Measurements from ENCODE around the gene MEX3B.

DNA sequence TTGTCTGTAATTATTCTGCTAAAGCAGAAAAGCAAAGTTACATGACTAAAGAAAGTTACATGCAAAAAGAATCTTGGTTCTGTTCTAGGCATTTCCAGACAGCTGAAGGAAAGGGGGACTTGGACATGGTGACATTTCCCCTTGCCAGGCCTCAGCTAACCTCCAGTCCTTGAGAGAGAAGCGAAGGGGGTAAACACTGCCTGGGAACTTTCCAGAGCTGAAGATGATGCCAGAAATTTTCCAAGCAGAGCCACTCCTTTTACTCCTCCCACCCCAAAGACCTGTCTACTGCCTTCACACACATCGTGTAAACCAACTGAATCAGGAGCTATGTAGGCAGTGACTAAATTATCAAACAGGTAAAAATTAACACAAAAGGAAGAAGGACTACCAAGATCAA lies 5.4 kb downstream of the MEX3B start:
- no peak for TF ChIP-seq GATA2 (IDR thresholded peaks at IDR 0.05; ENCODE audit: insufficient read depth, insufficient read length, low read depth, low read length)
- TF ChIP-seq POLR2AphosphoS5 (IDR thresholded peaks at IDR 0.05; ENCODE audit: insufficient read depth, low read depth, low read length), result no peak
- TF ChIP-seq EZH2 (IDR thresholded peaks at IDR 0.05; ENCODE audit: borderline replicate concordance, low read depth, low read length, severe bottlenecking), result no peak
- TF ChIP-seq, protein P1, sequence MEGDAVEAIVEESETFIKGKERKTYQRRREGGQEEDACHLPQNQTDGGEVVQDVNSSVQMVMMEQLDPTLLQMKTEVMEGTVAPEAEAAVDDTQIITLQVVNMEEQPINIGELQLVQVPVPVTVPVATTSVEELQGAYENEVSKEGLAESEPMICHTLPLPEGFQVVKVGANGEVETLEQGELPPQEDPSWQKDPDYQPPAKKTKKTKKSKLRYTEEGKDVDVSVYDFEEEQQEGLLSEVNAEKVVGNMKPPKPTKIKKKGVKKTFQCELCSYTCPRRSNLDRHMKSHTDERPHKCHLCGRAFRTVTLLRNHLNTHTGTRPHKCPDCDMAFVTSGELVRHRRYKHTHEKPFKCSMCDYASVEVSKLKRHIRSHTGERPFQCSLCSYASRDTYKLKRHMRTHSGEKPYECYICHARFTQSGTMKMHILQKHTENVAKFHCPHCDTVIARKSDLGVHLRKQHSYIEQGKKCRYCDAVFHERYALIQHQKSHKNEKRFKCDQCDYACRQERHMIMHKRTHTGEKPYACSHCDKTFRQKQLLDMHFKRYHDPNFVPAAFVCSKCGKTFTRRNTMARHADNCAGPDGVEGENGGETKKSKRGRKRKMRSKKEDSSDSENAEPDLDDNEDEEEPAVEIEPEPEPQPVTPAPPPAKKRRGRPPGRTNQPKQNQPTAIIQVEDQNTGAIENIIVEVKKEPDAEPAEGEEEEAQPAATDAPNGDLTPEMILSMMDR (IDR thresholded peaks at IDR 0.05; ENCODE audit: extremely low read depth in 1 of 2, insufficient read depth in 1 of 2, low read depth in 1 of 2, low read length in 2 of 2), result no peak
- TF ChIP-seq POLR2A (IDR thresholded peaks at IDR 0.05; ENCODE audit: low read depth, low read length), result no peak
